HG02610 (cell line): ENCODE measurements around the gene SDK1.

Source experiments
- ATAC-seq: cut with Tn5 transposase; IDR thresholded peaks from one replicate; pipeline ENCODE4 v1.9.1; 2021; ENCODE audit warnings: mild to moderate bottlenecking, moderate library complexity; ENCODE audit not compliant: unreplicated experiment

SDK1 gene

DNA sequence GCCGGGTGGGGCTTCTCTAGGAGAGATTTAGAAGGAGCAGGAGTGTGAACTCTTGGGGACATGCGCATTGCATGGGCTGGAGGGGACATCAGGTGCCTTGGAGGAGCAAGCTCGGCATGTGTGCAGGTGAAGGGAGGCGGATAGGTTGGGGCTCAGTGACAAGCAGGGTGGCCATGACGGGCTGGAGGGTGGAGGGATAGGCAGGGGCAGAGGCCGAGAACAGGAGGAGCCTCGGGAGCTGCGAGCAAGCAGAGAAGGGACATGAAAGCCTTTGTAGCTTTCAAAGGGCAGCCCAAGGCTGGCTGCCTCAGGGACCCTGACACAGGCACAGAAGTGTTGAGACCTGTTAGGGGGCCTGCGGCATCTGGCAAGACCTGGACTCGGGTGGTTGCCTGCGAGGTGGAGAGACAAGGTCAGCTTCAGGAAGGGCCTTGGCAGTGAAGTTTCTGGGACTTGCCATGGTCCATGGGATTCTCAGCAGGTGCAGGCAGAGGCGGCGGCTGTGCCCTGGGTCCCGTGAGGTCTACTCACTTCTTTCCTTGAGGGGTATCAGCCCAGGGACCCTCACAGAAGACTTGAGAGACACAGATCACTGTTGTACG is 664.8 kb downstream of the SDK1 start:
- no peak for ATAC-seq

DNA sequence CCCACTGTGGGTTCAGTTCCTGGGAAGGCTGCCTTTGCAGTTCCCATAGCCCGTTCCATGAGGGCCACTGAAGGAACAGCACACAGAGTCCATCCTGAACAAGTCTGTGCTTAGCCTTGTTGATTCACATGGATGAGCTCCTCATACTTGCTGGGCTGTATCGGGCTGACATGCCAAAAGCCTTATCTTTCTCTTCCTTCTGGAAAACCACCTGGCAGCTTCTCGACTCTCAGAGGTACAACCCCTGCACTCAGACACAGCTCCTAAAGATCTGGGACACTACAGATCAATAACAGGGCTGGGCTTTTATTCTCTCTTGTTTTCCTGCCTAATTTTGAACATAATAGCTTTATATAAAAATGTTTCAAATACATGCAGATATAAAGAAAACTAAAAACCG is 667.2 kb downstream of the SDK1 start:
- no peak for ATAC-seq

- ATAC-seq, result no peak
Observed at GRCh38 chr7:3969286-3969685, 668.2 kb downstream of the SDK1 start.

- no peak for ATAC-seq
Observed at GRCh38 chr7:3971323-3971722, 670.3 kb downstream of the SDK1 start.

- no peak for ATAC-seq
Observed at GRCh38 chr7:3973264-3973663, 672.2 kb downstream of the SDK1 start.

DNA sequence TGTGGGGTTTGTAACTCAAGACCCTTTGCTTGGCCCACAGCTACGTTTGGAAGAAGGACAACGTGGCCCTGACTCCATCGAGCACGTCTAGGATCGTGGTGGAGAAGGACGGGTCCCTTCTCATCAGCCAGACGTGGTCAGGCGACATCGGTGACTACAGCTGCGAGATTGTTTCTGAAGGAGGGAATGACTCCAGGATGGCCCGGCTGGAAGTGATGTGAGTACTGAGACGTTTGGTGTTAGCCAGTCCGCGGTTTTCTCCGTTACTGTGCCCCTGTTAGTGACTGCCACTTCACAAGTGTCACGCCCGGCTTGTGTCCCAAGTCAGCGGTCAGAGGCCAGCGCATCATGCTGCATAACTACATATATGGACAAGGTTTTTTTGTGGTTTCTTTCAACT is 673.3 kb downstream of the SDK1 start:
- ATAC-seq, result no peak

GRCh38 chr7:3975371-3975770 is 674.3 kb downstream of the SDK1 start:
- ATAC-seq, result no peak

DNA sequence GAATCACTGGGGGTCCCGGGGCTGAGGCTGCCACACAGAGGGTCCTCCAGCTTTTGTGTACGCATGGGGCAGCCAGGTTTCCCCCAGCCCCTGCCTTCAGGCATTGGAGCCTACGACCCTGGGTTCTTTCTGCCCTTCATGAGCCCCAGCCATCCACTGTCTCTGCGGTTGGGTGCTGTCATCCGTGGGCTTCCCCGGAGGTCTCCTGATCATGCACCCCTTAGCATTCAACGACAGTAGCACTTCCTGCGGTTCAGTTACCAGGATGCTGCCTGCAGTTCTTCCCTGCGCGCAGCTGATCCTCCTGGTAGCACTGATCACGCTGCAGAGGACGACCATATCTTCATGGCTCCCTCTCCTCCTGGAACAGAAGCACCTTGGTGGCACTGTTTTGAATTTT is 676.3 kb downstream of the SDK1 start:
- no peak for ATAC-seq

GRCh38 chr7:3978839-3979238 is 677.8 kb downstream of the SDK1 start:
- no peak for ATAC-seq

GRCh38 chr7:3979611-3980299 is 678.7 kb downstream of the SDK1 start:
- no peak for ATAC-seq

- no peak for ATAC-seq
Observed at GRCh38 chr7:3980300-3980643, 679.2 kb downstream of the SDK1 start.

DNA sequence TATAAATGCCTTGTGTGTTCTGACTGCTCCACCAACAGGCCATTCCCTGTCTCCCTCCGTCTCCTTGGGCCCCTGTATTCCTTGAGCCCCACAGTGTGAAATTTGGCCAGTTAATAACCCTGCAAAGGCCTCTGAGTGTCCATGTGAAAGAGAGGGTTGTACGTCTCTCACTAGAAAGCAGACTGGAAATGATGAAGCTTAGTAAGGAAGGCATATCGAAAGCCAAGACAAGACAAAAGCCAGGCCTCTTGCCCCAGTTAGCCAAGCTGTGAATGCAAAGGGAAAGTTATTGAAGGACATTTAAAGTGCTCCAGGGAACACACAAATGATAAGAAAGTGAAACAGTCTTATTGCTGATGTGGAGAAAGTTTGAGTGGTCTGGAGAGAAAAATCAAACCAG is 680.2 kb downstream of the SDK1 start:
- no peak for ATAC-seq

- no peak for ATAC-seq
Observed at GRCh38 chr7:3984456-3984855, 683.4 kb downstream of the SDK1 start.

- no peak for ATAC-seq
Observed at GRCh38 chr7:3986927-3987326, 685.9 kb downstream of the SDK1 start.

DNA sequence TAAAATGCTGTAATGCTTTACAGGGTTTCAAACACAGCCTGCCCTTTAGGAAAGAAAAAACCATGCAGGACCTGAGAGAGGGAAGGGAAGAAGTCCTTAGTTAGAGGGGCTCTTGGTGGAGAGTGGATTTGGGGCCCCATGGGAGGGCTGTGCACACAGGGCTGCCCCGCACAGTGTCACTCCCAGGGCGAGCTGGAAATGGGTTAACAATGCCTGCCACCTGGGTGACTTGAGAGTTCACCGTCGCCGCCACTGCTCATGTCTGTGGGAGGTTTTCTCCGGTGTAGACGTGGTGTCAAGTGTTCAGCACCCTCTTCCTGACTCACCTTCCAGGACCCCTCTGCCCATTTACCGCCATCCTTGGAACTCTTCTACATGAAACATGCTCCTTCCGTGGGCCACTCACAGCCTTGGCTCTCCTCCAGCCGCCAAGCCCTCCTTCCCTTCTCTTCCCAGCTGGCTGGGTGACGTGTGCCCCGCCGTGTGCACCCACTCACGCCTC is 686.4 kb downstream of the SDK1 start:
- no peak for ATAC-seq

- ATAC-seq, result no peak
Observed at GRCh38 chr7:3989723-3990122, 688.7 kb downstream of the SDK1 start.

DNA sequence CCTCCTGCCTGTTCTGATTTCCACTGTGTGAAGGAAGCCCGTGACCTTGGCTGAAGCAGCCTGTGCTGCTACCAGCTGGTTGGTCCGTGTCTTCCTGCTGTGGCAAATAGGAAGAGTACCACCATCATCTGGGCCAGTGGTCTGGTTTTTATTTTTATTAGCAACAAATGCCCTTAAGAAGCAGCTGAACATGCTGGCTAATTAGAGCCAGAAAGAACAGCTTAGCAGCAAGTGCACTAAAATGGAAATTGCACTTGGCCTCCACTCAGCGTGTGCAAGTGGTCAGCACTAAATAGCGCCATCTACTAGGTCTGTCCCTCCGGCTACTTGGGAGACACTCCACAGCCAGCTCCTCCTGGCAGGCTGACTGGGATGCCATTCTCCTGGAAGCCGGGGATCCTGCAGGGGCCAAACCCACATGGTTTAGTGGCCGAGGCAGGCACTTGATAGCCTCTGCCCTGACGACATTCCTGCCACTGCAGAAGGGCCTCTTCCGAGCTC is 690.7 kb downstream of the SDK1 start:
- no peak for ATAC-seq

GRCh38 chr7:3992841-3993240 is 691.8 kb downstream of the SDK1 start:
- ATAC-seq, result no peak

GRCh38 chr7:3994764-3995163 is 693.7 kb downstream of the SDK1 start:
- ATAC-seq, result no peak

DNA sequence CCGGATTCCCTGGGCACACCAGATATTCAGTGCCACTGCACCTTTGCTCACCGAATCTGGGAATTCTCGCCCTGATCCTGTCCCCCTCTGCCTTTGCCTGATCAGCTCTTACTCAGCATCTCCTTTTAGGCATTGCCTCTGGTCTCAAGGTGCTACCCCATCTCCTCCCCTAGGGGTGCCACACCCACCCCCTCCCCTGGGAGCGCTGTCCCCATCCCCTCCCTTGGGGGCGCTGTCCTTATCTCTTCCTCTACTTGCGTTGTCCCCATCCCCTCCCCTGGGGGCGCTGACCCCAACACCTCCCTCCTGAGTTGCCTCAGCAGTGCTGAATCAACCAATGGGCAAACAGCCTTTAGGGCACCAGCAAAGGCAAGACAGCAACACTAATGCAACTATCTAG is 694.1 kb downstream of the SDK1 start:
- ATAC-seq, result no peak

- ATAC-seq, result no peak
Observed at GRCh38 chr7:3998060-3998459, 697.0 kb downstream of the SDK1 start.

DNA sequence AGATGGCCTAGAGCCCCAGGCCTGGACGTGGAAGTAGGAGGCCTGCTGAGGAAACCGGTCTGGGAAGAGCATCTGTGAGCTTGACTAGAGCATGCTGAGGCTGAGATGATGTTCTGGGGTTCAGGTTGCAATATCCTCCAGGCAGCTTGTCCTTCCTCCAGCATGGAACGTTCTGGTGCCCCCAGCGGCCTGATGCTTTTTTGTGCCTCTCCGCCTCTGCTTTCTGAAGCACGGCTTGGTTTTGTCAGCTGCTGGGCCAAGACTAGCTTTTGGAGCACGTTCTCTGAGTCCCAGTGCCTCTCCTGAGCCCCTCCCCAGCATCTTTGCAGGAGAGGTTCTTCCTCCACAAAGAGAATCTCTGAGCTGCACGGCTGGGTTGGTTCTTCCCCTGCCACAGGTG is 699.1 kb downstream of the SDK1 start:
- ATAC-seq, result no peak

- ATAC-seq, result no peak
Observed at GRCh38 chr7:4000934-4001333, 699.9 kb downstream of the SDK1 start.
